M059J (cell line): ENCODE results near the gene ING4. TPM values are rescaled to one million over a fixed set of nuclear protein-coding genes. Genes with fewer than 3 reads are reported as not detected.

Source experiments
- DNase-seq: peaks from one replicate; pipeline ENCODE4 v3.0.0-alpha.2; 2012; ENCODE audit warnings: low read depth
- total RNA-seq: library from RNA; depleted of rRNA; stranded (reverse); fragments of >200 nt; shearing (Covaris generic); gene quantifications from 2 replicates; pipeline ENCODE4 v1.2.3, GENCODE V29; 2014

Gene ING4
- total RNA-seq, 1 experiment from 2014 or later, result 37.8 TPM

DNA sequence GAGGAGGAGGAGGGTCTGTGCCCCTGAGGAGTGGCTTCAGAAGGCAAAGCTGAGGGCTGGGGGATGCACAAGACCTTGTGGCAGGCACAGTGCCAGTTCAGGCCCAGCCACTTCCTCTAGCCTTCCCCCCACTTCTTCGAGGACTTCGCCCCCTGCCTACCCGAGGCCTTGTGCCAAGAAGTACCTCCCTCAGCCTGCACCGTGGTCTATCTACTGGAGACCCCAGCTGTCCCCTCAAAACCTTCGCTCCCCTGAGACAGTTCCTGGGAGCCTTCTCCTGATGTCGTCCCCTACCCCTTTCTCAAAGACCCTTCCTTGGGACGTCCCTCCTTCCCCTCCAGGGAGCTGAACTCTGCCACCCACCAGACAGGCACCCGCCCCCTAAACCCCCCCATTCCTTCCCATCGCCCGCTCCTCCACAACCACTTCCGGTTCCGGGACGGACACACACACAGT lies 25.7 kb upstream of the ING4 start:
- peak; percentile 26 for DNase-seq

DNA sequence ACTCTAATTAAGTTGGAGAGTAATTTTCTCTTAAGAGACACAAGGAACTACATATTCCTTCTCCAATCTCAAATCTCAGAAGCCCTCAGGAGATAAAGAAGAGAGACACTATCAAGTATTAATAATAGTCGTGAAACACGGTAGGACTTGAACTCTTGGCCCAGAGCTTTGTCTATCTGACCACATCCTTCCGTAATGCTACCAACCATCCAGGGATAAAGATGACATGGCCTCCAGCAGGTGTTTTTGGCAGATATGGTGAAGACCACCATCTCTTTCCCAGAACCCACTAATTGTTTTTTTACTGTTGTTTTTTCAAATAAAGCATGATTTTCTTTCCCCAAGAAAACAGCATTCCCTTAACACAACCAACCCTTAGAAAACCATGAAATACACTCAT lies 22.9 kb upstream of the ING4 start:
- no peak for DNase-seq

DNA sequence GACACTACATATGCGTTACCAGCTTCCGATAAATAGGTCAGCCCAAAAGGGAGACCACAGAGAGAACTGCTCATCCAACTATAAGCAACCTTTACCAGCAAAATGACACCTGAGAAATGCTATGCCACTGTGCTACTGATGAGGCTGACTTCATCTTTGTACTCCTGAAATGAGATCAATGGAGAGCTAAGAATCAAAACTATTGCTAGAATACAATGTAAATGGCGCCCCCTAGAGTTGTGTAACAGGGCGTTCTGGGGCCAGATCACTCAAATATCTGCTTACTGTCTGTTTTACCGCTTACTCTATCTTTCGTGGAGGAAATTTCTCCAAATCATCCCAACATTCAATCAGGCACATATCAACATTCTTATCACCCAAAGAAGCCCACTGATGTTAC lies 21.7 kb upstream of the ING4 start:
- DNase-seq, result peak; percentile 44

DNA sequence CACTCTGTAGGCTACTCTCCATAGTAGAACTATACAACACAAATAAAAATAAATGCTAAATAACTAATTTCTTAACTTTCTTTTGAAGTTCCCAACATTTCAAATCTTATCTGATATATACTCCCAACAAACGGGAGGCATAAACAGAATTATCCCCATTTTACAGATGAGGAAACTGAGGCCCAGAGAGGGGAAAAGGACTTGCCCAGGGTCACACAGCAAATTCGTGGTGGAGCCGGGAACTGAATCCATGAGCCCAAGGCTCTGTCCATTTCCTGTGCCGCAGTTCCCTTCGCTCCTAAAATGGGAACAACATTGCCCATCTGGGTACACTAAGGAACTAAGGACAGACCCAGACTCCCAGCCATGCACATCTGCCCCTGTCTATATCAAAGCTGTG lies 14.0 kb upstream of the ING4 start:
- DNase-seq, result no peak

DNA sequence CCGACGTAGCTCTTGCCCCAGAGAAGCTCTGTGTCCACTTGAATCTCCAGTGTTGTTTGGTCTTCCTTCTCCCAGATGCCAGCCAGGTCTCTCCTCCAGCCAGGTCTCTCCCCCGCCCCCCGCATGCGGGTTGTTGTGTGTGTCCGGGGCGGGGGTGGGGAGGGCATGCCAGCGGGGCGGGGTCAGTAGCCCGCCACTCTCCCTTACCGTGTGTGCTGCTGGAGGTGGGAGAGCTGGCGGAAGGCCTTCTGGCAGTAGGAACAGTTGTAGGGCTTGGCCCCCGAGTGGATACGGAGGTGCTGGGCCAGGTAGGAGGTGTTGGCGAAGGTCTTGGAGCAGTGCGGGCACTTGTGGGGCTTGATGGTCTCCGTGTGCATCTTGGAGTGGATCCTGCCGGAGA lies 9.2 kb upstream of the ING4 start:
- no peak for DNase-seq

DNA sequence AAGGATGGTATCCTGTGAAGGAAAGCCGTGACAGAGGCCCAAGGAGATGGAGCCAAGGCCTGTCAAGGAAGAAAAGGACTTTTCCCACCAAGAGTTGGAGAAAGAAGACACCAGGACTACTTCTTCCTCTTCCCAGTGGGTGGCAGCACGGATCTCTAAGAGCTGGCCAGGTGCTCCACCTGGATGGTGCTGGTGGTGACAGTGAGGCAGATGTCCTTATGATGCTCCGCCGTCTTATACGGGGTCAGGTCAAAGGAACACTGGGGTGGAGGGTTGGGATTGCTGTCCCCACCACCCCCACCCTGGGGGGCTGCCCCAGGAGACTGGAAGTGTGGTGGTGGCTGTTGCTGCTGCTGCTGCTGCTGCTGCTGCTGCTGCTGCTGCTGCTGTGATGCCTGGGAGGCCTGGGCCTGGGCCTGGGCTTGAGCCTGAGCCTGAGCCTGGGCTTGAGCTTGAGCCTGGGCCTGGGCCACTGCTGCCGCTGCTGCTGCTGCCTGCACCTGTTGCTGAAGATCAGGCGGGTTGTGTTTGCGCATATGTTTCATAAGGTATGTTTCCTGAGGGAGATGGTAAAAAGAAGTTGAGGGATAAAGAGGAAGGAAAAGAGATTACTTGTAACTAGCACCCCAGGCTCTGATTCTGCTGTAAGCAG lies 4.8 kb upstream of the ING4 start:
- peak; percentile 24 for DNase-seq

DNA sequence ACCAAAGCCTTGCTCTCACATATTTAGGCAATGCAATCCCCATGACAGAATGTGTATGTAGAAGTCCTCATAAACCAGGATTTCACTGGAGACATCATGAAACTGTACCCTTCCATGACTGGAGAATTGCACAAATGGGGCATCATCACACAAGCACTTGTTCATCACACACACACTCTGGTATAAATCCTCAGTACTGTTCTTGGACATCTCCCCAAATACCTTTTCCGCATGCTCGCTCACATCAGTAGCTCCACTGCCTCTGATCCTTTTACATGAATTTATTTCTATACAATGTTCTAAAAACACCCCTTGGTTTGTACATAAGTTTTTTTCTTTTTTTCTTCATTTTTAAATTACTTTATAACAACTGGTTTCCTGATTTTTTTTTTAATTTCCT lies 3.3 kb upstream of the ING4 start:
- DNase-seq, result peak; percentile 11

DNA sequence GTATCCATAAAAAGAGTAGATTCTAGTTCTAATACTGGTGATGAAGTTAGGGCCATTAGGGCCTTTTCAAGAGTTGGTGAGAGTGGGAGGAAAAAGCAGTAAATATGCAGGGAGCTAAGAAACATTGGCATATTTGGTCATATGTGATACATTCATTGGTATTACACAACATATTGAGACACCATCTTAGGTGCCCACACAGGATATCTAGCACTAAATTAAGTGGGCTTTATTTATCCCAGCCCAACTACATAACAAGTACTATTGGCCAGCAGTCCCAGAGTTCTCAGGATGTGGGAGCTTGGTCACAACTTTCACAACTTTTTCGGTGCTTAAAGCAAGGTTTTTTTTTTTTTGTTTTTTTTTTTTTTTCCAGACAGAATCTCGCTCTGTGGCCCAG lies 2.0 kb upstream of the ING4 start:
- no peak for DNase-seq

DNA sequence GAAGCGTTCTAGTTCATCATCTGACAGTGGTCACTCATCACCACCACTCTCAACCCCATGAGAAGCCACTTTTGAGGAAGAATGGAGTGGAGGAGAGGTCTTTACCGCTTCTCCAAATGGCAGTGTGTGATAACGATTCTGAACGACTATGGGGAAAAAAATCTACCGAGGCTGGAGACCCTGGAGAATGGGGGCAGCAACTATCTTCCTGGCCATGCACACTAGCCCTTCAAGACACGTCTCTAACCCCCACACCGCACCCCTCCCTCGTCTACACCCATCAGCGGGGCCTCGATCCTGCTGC lies 365 bp downstream of the ING4 start:
- no peak for DNase-seq

DNA sequence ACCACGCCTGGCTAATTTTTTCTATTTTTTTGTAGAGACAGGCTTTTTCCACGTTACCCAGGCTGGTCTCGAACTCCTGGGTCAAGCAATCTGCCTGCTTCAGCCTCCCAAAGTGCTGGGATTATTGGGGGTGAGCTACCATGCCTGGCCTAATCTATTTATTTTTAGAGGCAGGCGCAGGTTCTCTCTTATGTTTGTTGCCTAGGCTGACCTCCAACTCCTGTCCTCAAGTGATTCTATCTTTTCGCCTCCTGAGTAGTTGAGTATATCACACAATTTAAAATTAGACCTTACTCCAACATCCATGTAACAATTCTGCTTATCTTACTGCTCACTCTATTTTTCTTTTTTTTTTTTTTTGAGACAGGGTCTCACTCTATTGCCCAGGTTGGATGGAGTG lies 8.9 kb downstream of the ING4 start:
- no peak for DNase-seq

DNA sequence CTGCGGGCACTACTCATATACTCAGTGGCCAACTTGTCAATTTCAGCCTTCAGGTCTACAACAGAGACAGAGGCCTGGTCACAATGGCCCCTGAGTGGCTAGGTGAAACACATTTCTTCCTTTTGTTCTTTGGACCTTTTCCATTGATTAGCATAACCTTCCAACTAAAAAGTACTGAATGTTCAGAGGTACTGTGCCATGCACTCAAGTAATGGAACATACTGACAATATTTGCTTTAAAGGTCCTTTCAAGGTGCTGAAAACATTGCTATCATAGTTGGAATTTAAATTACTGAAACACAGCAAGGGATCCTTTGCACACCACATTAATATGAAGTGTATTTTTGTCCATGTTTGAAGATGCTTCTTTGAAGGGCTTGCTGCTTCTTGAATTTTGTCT lies 9.6 kb downstream of the ING4 start:
- DNase-seq, result no peak

DNA sequence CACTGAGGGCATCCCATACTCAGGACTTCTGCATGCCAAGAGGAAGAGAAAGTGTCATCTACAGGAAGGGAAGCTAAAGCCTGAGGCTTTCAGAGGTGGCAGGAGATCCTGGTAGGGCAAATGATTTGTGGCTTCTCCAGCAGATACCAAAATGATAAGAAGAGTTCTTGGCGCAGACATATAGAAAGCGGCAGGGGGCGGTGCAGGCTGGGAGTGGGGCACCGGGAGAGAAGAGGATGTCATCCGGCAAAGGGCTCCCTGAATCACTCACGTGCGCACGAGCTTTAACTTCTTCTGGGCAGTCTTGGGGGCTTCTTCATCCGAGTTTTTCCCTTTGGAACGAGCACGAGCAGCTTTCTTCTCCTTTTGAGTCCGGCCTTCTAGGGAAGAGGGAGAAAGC lies 10.5 kb downstream of the ING4 start:
- DNase-seq, result no peak

DNA sequence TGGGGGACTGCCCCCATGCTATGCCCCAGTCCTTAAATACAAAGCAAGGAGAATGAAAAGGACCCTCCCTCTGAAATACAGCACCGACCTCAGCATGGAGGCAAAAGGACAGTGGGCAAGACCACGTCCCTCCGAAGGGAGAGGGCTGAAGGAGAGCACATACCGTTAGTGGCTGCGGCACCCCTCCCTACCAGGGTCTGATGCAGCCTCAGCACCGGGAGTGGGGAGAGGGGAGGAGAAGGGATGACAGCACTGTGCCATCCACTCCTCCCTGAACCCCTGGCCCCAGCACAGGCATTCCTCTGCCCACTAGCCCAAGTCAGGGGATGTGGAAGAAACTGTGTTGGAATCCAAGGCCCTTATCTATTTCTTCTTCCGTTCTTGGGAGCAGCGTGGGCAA lies 12.1 kb downstream of the ING4 start:
- no peak for DNase-seq

DNA sequence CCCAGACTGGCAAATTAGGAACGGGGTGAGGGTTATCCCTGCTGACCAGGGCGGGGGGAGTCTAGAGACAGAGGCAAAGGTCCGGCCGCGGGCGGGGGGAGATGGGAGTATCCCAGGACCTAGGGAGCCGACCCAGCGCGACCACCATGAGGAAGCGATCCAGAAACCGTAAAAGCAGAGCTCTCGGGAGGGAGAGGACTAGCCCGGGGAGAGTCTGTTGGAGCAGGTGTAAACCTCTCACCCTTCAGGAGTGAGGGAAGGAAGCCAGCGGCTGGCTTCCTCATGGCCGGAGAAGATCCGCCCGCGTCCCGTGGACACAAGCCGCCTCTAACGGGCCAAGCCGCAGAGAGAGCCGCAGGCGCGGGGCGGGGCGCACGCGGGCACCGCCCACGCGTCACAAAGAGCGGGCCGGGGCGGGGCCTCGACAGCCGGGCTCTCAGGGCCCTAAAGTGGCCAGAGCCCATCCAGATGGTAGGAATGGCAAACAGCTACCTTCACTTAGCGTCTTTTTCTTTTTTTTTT lies 15.8 kb downstream of the ING4 start, which contains the start of gene ACRBP:
TSS of gene ACRBP (minus strand) at position 350 of the 522 bp plus-strand sequence. CDS start at position 284, 66 bp downstream.
- DNase-seq, result no peak

DNA sequence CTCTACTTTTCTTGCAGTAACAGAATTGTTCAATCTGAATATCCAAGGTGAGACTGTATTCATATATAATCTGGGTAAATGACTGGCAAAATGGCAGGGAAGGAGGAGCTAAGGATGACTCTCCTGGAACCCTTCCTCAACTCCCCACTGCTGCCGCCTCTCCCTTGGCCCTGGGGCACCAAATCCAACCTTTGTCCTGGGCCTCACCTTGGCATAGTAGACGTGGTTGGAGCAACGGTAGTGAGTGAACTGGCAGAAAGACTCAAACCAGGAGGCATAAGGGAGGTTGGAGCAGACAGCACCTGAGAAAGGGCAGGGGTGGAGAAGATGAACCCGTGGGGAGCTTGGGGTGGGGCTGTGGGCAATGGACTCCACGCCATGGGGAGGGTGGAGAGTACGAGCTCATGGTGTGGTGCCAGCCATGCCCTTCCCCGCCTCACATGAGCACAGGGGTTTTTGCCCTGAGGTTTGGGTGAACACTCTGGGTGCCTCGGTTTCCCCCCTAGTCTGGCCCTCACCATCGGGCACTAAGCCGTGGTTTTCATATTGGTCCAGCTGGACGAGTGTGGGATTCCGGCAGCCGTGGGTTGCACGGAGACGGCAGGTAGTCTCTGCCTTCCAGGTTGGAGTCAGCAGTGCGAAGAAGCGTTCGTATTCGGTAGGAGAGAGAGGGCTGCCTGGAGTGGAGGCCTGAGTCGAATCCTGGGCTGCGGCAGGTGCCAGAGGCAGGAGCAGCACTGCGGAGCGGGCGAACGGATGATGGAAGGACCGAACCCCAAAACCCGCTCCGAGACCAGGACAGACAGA lies 16.4 kb downstream of the ING4 start:
- no peak for DNase-seq

DNA sequence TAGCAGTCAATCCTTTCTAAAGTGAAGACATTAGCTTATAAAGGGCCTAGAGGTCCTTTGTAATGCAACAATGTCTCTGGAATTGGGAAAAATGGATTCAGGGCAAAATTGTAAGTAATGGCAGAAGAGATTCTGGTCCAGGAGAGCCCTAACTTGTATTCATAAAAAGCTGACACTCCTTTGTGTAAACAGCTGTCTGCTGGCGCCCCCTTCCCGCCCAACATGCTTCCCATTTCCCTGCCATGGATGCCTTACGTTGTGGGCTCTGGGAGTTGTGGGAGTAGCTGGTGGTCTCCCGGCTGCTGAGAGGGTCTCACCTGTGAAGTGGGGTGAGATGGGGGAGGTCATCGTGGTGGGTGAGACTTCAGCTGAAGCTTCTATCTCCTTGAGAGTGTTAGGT lies 18.0 kb downstream of the ING4 start:
- DNase-seq, result no peak

DNA sequence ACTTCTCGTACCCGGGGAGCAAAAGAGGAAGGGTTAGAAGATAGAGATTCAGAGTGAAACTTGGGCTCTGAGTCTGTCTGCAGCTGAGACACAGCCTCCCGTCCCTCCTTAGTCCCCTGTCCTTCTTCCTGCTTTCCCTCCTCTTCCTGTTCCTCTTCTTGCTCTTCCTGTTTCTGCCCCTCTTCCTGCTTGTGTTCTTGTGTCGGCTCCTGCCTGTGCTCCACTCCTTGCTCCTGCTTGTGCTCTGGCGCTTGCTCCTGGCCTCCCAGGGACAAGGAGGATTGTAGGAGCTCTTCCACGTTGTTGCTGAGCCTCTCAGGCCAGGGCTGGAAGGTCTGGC lies 18.7 kb downstream of the ING4 start:
- no peak for DNase-seq

DNA sequence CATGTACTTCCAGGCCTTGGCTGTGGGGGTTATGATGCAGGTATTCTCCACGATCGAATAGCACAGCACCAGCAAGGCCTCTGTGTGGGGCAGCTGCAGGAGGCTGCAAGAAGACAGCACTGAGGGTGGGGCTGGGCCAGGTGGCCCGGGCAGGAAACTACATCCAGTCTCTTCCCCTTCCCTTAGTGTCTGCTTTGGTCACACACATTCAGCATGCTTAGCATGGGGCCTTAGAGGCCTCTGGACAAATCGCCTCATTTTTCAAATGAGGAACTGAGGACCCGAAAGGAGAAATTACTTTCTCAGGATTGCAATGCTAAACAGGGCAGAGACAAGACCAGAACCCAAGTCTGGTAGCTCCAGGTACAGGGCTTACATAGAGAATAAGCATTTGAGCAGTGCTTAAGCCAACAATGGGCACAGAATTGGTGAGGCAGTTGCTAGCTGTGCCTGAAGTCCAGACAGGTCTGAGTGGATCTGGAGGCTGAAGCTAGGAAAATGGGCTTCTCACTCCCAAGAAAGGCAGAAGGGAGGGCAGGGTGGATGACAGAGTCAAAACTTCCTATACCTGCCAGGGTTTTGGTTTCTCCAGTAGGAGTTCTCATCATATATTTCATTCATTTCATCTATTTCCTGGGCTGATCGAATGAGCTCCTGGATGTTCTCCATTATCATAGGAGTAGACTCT lies 19.2 kb downstream of the ING4 start:
- DNase-seq, result no peak

DNA sequence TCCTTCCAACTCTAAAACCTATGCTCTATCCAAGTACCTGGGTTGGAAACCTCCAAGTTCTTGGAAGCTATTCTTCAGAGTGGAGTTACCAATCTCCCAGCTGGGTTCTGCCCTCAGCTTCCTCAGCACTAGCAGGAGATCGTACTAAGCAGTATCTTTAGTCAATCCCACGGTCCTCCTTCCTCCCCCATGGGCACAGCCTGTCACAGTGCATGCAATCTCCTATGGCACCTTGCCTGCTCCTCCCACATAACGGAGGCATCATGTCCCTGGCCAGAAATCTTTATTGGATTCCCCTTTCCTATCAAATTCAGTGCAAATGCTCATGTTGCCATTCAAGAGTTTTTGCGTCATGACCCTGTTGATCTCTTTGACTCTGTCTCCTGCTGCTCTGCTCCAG lies 21.8 kb downstream of the ING4 start:
- DNase-seq, result no peak

DNA sequence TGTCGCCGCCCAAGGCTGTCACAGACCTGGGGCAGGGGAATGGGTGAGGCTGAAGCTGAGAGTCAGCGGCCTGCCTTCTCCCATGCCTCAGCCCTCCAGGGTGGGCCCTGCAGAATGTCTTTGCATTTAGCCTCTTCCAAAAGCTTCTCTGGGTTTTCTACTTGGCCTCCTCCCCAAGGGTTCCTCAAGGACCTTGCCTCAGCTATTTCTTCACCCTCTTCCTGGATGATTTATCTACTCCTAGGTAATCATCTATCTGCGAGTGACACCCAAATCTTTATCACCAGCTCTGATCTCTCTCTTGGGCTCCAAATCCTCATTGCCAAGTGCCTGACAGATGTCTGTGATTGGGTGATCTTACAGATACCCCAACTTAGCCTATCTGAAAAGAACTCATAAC lies 22.4 kb downstream of the ING4 start:
- DNase-seq, result no peak

DNA sequence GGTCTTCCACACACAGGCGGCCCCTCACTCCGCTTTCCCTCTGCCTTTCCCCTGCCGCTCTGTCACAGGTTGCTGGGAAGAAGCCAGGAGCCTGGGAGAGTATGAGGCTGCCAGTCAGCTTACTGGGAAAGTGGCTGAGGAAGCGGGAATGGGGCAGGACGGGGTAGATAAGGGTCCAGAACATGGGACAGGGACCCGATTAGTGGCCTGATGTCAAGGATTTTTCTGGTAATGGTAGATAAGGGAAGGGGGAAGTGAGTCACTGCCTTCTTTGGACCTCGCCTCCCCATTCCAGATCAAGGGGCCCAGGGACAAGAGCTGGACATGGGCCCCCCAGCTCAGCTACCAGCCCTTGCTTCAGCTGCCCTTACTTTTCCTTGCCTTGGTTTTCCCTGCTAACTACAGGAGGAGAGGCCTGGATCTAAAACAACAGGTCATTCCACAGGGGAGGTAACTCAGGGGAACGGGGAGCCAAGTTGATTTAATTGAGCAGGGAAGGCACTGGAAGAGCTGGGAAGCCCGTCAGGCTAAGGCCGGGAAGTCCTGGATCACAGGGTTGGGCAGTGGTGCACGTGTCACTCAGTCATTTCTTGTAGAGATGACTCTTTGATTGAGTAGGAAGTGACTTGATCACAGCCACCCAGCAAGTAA lies 23.6 kb downstream of the ING4 start:
- no peak for DNase-seq

DNA sequence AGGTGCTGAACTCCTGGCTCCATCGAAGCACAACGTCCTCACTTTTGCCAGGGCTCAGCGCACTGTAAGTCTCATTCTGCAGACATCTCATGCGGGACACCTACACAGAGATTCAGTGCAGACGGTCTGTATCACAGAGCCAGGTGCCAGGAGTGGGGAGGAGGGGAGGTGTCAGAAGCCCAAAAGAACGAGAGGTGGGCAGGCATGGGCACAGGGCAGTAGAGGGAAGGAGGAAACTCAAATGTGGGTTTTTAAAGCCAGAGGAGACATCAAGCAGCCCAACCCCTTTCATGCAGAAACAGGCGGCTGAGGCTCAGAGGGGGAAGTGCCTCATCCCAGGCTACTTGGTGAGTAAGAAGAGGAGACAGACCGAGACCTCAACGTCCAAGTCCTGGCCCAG lies 24.6 kb downstream of the ING4 start:
- no peak for DNase-seq
